Astrocyte (in vitro differentiated cells and primary cell): ENCODE results near the gene PAX8.

ENCODE experiments used
- EZH2 ChIP-seq: IDR thresholded peaks from 2 replicates; pipeline ENCODE4 v1.6.1; 2012; ENCODE audit warnings: mild to moderate bottlenecking, low read length, inconsistent platforms; ENCODE audit not compliant: insufficient read depth
- TF ChIP-seq, protein P1 (sequence below): IDR thresholded peaks from 2 replicates; pipeline ENCODE4 v1.5.1; 2011; ENCODE audit warnings: low read depth, mild to moderate bottlenecking, inconsistent platforms, low read length, moderate library complexity; ENCODE audit not compliant: insufficient read depth

DNA sequence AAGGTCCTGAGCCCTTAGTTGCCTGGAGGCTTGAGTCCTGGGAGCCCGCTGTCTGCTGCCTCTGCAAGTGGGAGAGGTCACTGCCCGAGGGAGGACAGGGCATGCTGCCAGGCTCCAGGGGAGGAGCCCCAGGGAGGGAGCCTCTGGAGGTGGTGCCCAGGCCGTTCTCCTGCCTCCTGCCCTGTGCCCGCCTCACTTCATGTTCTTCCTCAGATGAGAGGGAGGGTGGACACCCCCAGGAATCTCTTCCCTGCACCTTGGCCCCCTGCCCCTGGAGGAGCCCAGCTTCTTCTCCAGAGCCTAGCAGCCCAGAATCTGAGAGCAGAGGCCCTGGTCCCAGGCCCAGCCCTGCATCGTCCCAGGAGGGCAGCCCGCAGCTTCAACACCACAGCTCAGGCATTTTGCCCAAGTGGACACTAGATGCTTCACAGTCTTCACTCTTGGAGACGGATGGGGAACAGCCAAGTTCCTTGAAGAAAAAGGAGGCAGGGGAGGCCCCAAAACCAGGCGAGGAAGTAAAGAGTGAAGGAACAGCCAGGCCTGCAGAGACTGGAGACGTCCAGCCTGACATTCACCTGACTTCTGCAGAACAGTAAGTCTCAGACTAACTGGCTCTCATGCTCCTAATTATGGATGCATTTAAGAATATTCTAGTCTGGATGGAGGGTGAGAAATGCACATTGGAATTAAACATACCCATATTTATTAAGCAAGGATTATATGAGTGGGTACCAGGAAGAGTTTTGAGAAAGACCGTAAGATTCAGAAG, 92.9 kb downstream of the PAX8 start:
- TF ChIP-seq, protein P1, sequence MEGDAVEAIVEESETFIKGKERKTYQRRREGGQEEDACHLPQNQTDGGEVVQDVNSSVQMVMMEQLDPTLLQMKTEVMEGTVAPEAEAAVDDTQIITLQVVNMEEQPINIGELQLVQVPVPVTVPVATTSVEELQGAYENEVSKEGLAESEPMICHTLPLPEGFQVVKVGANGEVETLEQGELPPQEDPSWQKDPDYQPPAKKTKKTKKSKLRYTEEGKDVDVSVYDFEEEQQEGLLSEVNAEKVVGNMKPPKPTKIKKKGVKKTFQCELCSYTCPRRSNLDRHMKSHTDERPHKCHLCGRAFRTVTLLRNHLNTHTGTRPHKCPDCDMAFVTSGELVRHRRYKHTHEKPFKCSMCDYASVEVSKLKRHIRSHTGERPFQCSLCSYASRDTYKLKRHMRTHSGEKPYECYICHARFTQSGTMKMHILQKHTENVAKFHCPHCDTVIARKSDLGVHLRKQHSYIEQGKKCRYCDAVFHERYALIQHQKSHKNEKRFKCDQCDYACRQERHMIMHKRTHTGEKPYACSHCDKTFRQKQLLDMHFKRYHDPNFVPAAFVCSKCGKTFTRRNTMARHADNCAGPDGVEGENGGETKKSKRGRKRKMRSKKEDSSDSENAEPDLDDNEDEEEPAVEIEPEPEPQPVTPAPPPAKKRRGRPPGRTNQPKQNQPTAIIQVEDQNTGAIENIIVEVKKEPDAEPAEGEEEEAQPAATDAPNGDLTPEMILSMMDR, result no peak
- no peak for TF ChIP-seq EZH2
